Adrenal gland (tissue), 5 donors: ENCODE results near the gene ZSWIM5.

Experiments used
- CTCF ChIP-seq, 6 experiments: fragments of 450-650 bp in 4 of 6; fragments of 200-600 bp in 2 of 6; sonication (generic) in 1 of 6; IDR thresholded peaks; 1 replicate in 5 of 6; 2 replicates in 1 of 6; pipeline versions ENCODE4 v1.5.1 to v1.8.0; 2016 to 2021; ENCODE audit warnings: antibody characterized with exemption in 6 of 6, mild to moderate bottlenecking in 2 of 6, moderate library complexity in 1 of 6
- POLR2A ChIP-seq, 2 donors: fragments of 450-650 bp; IDR thresholded peaks; one replicate each; pipeline ENCODE4 v1.6.1; 2017; ENCODE audit warnings: antibody characterized with exemption in 2 of 2, mild to moderate bottlenecking in 2 of 2, moderate library complexity in 1 of 2
- donor health status: DM: no; HTN: no; CAD: no.

- TF ChIP-seq CTCF (IDR thresholded peaks at IDR 0.05) (no peak), POLR2A (IDR thresholded peaks at IDR 0.05) (no peak)
Measured at GRCh38 chr1:45002650-45003645, 203.5 kb downstream of the ZSWIM5 start.
